GM19455 (cell line): ENCODE results near the gene SEC22B.
"Not testable (repeated sequence)": the region's sequence is repeated elsewhere in the genome, so short reads cannot be mapped to it uniquely, and the experiment has no call there.

Experiments
- ATAC-seq: cut with Tn5 transposase; IDR thresholded peaks from one replicate; pipeline ENCODE4 v1.9.1; 2021; ENCODE audit not compliant: unreplicated experiment

Gene SEC22B

DNA sequence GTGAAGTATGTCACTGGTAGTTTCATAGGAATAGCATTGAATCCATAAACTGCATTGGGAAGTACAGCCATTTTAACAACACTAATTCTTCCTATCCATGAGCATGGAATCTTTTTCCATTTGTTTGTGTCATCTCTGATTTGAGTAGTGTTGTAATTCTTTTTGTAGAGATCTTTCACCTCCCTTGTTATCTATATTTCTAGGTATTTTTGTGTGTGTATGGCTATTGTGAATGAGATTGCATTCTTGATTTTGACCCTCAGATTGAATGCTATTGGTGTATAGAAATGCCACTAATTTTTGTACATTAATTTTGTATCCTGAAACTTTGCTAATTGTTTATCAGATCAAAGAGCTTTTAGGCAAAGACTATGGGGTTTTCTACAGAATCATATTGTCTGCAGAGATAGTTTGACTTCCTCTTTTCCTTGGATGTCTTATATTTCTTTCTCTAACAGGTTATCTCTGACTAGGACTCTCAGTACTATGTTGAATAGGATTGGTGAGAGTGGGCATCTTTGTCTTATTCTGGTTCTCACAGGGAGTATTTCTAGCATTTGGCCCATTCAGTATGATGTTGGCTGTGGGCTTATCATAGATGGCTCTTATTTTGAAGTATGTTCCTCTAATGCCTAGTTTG lies 26.8 kb downstream of the SEC22B start:
- not testable (repeated sequence) for ATAC-seq

DNA sequence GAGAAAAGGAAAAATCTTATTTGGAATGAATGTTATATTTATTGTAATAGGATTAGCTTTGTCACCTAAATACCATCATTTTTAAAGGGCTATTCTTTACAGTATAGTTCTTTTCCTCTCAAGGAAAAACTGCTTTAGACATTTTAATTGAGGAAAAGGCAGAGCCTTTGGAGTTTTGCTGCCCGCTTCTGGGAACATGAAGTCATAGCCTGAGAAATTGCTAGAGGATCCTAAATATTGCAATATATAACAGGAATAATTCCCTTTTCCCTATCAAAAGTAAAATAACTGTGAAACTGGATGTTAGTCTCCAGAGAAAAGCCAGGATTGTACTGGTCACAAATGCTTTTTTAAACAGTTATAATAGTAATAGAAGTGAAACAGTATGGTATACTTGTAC lies 30.5 kb downstream of the SEC22B start:
- not testable (repeated sequence) for ATAC-seq

DNA sequence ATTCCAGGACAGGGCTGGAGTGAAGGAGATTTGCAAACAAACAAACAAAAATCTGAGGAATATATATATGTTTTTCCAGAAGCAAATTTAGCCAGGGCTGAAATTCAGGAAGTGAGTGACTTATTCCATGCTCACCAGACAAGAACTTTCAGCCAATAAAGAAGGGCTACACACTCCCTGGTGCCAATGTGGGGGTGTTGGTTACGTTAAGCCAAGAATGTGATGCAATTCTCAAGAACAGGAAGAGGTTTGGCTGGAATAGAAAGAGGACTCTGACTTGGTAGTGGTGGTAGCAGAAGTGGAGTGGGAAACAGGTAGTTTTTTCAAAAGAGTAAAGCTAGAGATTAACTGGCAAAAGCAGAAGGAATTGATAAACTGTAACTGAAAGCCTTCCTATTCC lies 31.7 kb downstream of the SEC22B start:
- ATAC-seq: not testable (repeated sequence)

DNA sequence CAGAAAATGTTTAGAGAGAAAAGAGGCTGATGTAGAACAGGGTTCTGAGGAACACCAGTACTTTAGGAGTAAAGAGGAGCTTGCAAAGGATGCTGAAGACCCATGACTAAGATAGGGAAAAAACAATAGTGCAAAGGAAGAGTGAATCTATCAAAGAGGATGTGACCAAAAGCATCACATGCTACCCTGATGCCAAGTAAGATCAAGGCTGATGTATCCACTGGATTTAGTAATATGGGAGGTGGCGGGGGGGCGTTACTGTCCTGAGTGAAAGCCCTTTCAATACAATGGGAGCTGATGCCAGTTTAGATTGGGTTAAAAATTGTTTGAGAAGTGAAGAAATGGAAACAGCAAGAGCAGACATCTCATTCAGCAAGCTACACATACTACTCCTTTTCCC lies 32.2 kb downstream of the SEC22B start:
- not testable (repeated sequence) for ATAC-seq

DNA sequence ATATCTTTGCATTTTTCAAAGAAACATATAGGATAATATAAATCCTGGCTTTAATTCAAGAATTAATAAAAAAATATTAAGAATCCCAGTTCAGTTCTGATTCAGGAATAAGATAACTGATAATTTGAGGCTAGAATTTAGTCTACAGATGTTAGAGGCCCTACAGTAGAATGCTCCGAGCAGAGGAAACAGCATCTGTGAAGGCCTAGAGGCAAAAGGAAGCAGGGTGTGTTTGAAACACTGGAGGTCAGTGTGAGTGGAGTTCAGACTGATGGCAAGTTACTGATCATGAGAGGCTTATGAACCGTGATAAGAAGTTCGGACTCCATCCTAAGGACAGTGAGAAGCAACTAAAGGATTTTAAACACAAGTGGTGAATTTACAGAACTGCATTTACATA lies 33.0 kb downstream of the SEC22B start:
- not testable (repeated sequence) for ATAC-seq

DNA sequence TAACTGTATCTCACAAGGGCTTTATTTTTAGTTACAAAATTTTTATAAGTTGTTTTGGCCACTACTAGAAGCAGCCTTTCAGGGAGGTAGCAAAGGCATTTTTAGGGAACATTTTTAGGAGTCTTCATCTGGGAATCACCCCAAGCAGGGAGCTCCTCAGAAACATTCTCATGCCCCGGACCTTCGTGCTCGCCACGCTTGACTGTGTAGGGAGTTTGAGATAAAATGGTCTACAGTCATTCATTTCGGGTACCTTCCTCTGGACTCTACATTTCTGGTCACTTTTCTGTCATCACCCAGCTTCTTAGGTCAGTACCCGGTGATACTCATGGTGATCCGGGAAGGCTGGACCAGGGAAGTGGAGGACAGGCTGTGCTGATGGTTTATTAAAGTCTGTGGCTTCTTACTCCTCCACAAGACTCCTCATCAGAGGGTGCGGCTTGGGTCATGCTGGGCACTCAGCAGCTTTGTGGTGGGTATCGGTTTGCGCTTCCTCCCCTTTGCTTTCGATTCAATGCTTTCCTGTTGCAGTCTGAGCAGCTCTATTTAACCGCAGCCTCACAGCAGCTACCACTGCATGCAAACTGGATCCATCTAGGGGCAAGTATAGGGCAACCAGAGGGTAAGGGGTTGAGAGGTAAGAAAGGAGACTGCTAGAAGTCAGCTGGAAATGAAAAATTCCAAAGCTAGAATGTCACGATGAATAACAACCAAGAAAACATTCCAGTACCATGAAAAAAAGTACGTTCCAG lies 33.6 kb downstream of the SEC22B start:
- ATAC-seq: peak; percentile 97

DNA sequence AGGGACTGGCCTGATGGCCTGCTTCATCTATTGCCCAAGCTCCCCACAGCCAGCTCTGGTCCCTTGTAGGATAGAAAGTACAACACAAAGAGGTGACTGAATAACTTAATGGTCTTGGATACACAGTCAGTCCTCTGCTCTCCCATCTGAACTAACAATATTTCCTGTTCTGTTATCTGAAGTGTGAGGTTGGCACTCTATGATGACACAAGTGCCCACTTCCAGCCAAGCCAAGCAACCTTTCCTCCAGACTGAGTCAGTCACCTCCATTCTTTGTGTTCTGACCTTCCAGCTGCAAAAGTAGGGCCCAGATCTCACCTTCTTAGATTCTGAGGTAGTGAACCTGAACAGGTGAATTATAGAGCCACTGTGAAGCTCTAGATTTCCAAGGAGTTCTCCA lies 34.5 kb downstream of the SEC22B start:
- ATAC-seq: not testable (repeated sequence)

DNA sequence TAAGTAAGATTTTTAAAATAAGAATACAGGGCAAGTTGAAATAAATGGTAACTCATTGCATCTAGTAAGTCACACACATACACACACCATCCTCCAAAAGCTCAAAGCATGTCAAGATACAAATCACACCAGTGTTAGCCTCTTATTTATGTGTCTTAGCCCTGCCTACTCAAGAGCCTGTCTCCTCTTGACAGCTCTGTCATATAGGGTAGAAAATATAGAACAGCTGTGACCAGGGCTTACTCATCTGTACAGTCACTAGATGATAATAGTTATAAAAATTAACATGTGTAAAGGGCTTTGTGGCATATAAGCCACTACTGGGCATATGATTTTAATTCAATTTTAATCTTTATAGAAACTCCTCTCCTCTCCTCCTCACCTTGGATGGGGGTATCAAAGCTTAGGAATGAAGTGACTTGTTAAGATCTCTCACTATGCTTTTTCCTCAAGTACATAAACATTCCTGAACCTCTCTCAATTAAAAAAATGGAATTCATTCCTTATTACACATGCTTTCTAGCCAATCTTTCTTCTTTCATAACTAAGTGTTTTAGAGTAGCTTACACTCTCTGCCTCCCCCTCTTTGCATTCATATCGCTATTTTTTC lies 35.6 kb downstream of the SEC22B start:
- not testable (repeated sequence) for ATAC-seq

DNA sequence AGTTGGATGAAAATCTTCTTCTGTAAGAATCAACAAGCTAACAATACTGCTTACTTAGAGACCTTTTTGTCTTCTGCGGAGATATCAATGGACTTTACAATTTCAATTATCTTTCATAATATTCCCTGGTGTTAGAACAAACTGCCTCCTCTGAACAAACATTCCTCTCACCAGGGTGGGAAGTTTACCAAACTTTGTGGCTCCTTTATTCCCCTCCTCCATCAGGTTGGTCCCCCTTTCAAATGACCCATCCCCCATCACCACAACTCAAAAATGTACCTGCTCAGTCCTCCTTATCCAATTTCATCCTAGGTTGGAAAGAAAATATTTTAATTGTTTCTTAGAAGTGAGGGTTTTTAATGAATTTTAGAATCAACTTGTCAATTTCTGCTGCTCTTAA lies 40.2 kb downstream of the SEC22B start:
- not testable (repeated sequence) for ATAC-seq

DNA sequence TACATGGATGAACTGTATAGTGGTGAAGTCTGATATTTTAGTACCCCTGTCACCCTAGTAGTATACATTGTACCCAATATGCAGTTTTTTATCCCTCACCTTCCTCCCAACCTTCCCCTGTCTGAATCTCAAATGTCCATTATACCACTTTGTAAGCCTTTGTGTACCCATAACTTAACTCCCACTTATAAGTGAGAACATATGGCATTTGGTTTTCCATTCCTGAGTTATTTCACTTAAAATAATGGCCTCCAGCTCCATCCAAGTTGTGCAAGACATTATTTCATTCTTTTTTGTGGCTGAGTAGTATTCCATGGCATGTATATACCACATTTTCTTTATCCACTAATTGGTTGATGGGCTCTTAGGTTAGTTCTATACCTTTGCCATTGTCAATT lies 42.4 kb downstream of the SEC22B start:
- not testable (repeated sequence) for ATAC-seq

DNA sequence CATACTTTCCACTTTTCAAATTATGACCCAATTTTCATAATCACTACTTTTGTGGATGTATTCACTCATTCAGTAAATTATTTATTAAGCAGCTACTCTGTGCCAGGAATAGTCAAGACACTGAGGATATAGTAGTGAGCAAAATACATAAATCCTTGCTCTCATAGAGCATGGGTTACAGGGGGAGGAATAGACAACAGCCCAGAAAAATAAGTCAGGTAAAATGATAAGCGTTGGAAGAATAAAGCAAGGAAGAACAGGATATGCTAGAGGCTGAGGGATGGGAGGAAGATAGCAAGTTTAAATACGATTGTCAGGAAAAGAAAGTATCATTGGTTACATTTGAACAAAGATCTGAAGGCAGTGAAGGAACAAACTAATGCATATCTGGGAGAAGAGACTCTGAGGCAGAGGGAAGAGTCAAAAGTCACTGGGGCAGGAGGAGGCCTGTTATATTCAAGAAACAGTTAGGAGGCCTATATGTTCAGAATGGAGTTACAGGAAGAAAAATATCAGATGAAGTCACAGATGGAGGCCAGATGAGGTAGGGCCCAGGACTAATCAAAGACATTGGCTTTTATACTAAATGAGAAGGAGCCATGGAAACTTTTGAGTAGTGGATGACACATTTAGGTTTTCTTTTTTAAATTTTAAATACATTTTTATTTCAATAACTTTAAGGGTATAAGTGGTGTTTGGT lies 42.9 kb downstream of the SEC22B start:
- no peak for ATAC-seq

DNA sequence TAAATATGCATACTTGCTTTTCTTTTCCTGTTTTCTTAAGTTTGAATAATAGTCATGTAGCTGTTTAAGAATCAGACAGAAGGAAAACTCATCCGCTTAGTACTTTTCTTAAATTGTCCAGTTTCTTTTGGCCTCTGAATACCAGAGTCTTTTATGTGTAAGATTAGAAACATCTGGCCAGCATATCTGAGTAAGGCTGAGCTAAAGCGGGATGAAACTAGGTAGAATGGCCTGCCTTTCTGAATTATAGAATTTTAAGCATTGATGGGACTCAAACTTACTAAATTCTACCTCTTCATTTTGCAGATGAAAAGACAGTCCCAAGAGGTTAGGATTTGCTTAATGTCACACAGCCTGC lies 43.9 kb downstream of the SEC22B start:
- ATAC-seq: not testable (repeated sequence)

DNA sequence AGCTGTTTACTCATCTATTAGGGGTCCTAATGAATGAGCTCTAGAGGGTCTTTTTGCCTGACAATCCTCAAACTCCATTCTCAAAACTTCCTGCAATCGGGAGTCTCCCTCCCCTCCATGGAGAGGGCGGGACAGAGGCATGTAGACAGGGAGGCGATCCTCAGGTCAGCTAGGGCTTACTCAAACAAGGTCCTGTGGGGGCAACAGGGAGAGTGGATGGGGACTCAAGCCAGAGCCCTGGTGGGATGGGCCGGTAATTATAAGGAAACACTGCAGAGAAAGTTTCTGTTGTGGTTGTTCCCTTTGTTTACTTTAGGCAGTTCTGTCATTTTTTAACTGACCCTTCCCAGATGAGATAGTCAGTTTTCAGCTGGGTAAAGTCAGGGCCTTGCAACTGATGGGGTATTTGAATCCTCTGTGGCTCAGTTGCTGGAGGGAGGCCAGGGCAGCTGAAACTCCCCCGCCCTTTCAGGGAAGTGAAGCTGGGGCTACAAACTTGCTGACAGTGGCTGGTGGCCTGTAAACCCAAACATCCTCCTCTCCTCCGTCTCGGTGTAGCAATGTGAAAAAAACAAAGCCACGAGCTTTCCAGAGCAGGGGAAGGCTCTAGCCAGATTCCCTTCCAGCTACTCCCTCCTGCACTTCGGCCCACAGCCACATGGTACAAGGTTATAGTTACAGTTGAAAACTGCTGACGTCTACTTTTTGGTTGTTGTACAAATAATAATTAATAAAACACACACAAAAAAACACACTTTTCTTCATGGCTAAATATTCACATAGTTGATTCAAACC lies 44.5 kb downstream of the SEC22B start:
- ATAC-seq: not testable (repeated sequence)

DNA sequence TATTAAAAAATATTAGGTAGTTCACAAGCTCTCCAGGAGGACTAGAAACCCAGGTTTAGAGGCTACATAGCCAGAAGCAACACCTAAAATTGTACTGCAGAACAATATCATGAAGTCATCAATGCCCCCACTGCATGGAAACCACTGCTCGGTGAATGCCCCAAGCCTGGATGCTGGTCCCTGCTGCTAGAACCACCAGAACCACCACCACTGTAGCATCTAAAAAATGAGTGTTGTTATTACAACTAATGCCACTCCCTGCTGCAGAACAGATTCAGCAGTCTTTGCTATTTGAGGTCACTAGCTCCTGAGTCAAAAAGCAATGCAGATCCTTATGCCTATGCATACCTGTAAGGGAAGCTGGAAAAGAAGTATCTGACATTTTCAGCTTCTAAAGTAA lies 48.4 kb downstream of the SEC22B start:
- not testable (repeated sequence) for ATAC-seq

DNA sequence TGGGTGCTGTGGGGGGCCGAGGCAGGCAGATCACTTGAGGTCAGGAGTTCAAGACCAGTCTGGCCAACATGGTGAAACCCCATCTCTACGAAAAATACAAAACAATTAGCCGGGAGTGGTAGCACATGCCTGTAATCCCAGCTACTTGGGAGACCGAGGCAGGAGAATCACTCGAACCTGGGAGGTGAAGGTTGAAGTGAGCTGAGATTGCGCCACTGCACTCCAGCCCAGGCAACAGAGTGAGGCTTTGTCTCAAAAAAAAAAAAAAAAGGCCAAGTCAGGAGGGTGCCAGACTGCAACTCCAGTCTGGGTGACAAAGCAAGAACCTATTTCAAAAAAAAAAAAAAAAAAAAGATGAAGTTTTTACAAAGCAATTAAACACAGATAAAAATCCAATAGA lies 50.1 kb downstream of the SEC22B start:
- not testable (repeated sequence) for ATAC-seq

DNA sequence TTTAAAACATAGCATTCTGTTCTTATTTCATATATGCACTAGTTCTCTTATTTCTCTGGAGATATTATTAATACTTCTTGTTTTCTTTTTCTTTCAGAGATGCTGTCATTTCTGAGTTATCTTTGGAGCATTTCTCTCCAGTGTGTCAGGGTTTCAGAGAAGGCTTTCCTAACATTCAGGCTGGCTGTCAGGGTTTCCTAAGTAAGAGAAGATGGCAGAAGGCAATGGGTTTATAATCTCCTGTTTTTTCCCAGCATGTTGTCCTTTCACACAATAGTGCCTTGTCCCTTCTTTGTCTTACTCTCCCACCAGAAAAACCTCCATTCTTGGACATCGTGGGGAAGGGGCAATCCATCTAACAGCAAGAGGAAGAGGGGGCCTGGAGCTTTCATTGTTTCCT lies 51.7 kb downstream of the SEC22B start:
- ATAC-seq: not testable (repeated sequence)

DNA sequence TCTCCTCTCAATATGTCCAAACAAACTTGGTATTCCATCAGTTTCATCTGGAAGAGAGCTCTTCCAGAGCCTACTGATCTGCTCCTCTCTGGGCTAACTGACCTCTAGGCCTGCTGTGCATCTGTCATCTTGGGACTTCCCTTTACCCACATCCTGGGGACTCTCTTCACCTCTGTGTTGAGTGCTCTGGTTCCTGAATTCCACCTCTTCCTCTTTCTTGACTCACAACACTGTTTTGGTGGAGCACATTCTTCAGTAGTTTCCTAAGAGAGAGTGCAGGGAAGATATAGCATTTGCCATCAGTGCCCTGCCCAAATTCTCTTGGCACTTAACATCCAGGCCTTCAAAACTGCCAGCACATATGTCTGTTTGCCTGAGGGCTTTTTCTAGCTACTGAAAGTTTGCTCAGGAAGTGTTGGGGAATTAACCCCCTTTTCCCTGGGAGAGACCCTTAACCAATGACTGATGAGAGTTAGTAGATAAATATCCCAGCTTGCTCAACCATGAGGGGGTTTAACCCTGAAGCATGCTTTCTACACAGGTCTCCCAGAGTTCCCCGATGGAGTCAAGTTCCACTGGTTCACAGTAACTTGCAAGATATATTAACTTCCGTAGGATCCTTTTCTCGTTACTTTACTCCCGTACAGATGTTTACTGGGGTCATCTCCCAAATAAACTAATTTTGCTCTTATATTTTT lies 52.4 kb downstream of the SEC22B start:
- ATAC-seq: not testable (repeated sequence)

DNA sequence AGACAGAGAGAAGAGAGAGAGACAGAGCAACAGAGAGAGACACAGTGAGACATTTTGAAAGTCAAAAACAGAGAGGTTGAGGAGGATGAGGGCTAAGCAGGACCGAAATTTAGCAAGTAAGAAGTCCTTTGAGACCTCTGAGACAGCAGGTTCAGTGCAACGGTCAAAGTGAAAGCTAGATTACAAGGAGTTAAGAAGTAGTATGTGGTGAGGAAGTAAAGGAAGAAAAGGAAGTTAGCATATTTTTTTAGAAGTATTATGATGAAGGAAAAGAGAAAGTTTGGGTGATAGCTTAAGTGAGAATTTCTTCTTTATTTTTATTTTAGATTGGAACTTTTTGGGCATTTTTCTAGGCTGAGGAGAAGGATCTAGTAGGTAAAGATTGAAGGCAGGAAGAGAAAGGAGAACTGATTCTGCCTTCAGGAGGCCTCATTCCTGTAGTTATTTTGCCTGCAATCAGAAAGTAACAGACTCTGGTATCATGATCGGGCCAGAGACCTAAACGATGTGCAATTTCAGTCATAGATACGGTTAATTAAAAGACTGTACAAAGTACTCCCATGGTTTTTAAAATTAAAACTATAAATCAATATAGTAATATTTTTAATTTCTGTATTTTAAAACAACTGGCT lies 53.9 kb downstream of the SEC22B start:
- peak; percentile 83 for ATAC-seq

DNA sequence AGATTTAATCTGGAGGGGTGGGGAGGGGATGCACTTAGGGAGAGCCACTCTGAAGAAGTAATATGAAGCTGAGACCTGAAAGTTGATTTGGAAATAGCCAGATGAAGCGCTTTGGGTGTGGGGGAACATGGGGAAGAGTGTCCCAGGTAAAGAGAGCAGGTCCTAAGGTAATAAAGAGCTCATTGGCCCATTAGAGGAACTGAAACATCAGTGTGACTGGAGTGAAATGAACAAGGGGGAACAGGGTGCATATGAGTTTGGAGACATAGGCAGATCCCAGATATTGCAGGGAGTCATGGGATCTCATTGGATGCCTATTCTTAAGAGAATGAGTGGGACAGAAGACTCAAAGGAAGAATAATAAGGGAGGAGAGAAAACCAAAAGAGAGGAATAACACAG lies 54.5 kb downstream of the SEC22B start:
- ATAC-seq: not testable (repeated sequence)

DNA sequence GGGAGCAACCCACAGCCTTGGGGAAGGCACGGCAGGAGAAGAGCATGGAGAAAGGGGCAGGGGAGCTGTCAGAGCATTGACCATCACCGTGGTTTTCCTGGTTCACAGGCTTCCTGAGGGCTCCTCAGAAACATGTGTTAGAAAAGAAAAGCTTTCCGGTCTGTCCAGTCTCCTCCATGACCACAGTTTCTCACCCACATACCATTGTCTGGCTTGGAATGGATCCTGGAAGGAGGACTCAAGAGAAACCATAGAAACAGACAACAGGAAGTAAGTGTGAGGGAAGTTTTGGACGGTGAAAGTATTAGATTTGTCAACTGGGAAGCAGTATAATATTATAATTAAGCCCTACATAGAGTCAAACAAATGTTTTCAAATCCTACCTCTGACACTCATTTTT lies 55.8 kb downstream of the SEC22B start:
- ATAC-seq: not testable (repeated sequence)
